22Rv1 (cell line): ENCODE results near the gene KRT28.

Source experiments
- H3K27ac ChIP-seq: fragments of 450-650 bp; 2 replicates; pipeline ENCODE4 v1.5.1; 2017
- CTCF ChIP-seq: fragments of 450-650 bp; IDR thresholded peaks from 2 replicates; pipeline ENCODE4 v1.5.1; 2017; ENCODE audit warnings: mild to moderate bottlenecking
- ZFX ChIP-seq: fragments of 450-650 bp; IDR thresholded peaks from 2 replicates; pipeline ENCODE4 v1.6.1; 2017; ENCODE audit warnings: antibody characterized with exemption, borderline replicate concordance

The KRT28 gene

GRCh38 chr17:40799859-40800258, at the start of gene KRT28:
TSS of gene KRT28 (minus strand) at chr17:40799959. CDS start at chr17:40799893, 66 bp downstream.
- TF ChIP-seq ZFX, result no peak
- TF ChIP-seq CTCF, result no peak
- no peak within 1 kb of the TSS for H3K27ac ChIP-seq

DNA sequence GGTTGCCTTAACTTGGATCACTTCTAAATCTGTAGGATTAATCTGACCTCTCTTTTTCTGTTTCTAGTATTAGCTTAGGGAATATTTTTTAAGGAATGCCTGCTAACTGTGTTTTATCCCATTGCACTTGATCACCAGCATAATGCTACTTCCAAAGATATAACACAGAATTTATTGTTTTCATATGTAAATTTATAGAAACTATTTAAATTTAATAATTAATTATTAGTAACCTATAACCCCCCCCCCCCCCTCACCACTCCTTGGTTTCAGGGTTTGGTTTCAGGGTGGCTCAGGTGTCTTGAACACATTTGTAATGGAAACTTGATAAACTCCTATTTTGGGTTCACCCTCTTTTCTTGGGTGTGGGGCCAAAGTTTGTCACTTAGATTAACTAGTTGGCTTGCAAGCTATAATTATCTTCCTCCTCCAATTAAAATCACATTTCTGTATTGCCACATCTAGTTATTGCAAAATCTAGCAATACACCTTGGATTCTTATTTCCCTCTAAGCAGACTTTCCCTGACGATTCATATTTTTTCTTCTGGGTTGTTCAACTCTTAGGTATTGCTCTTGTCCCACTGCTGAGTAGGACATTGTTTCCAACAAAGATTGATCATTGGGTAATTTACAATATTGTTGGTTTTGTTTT, 49.0 kb upstream of the KRT28 start:
- H3K27ac ChIP-seq, result no peak overlapping the region

GRCh38 chr17:40846515-40847144, 46.9 kb upstream of the KRT28 start:
- no peak overlapping the region for H3K27ac ChIP-seq
- no peak for TF ChIP-seq CTCF
- no peak for TF ChIP-seq ZFX

More for the DNA sequence above, 49.0 kb upstream of the KRT28 start:
- no peak for TF ChIP-seq ZFX

- H3K27ac ChIP-seq, result no peak overlapping the region
- no peak for TF ChIP-seq CTCF
- no peak for TF ChIP-seq ZFX
These were observed 44.9 kb upstream of the KRT28 start for GRCh38 chr17:40844671-40845107.

GRCh38 chr17:40843242-40843641, 43.5 kb upstream of the KRT28 start:
- TF ChIP-seq CTCF (no peak), ZFX (no peak)
- no peak overlapping the region for H3K27ac ChIP-seq

- no peak for TF ChIP-seq CTCF
- no peak for TF ChIP-seq ZFX
These were observed 41.5 kb upstream of the KRT28 start for GRCh38 chr17:40841246-40841645.

GRCh38 chr17:40839194-40839593, 39.4 kb upstream of the KRT28 start:
- TF ChIP-seq ZFX, result no peak
- no peak for TF ChIP-seq CTCF

More at GRCh38 chr17:40841246-40841645, 41.5 kb upstream of the KRT28 start:
- no peak overlapping the region for H3K27ac ChIP-seq

GRCh38 chr17:40836020-40836419, 36.3 kb upstream of the KRT28 start:
- no peak overlapping the region for H3K27ac ChIP-seq
- TF ChIP-seq CTCF, result no peak
- TF ChIP-seq ZFX, result no peak

More at GRCh38 chr17:40839194-40839593, 39.4 kb upstream of the KRT28 start:
- H3K27ac ChIP-seq, result no peak overlapping the region
